ENCODE results near the gene A1BG. TPM values are rescaled to one million over a fixed set of nuclear protein-coding genes. Genes with fewer than 3 reads are reported as not detected.
"Not testable (repeated sequence)": the region's sequence is repeated elsewhere in the genome, so short reads cannot be mapped to it uniquely, and the experiment has no call there.

The A1BG gene
- polyA plus RNA-seq, 1 donor: 2.6 TPM

- DNase-seq: no peak
Measured at GRCh38 chr19:58356766-58357480, 3.6 kb upstream of the A1BG start.

GRCh38 chr19:58355908-58356765, 2.8 kb upstream of the A1BG start:
- peak; percentile 39 for DNase-seq

- DNase-seq: no peak
Measured at GRCh38 chr19:58355215-58355796, 2.0 kb upstream of the A1BG start.

- no peak for DNase-seq
Measured at GRCh38 chr19:58354478-58355030, 1.3 kb upstream of the A1BG start.

GRCh38 chr19:58353717-58354477, 605 bp upstream of the A1BG start:
- no peak for DNase-seq

GRCh38 chr19:58351990-58352755, 1.1 kb downstream of the A1BG start:
- no peak for DNase-seq

- no peak for DNase-seq
Measured at GRCh38 chr19:58351558-58351878, 1.8 kb downstream of the A1BG start.

GRCh38 chr19:58350871-58351557, 2.3 kb downstream of the A1BG start:
- DNase-seq: no peak

- DNase-seq: no peak
Measured at GRCh38 chr19:58350001-58350861, 3.1 kb downstream of the A1BG start.

- no peak for DNase-seq
Measured at GRCh38 chr19:58349590-58349989, 3.7 kb downstream of the A1BG start.

GRCh38 chr19:58348080-58348479, 5.2 kb downstream of the A1BG start:
- not testable (repeated sequence) for DNase-seq

GRCh38 chr19:58346961-58347929, 6.0 kb downstream of the A1BG start:
- DNase-seq: peak; percentile 18

GRCh38 chr19:58345558-58345957, 7.7 kb downstream of the A1BG start:
- no peak for DNase-seq

GRCh38 chr19:58338825-58339558, 14.3 kb downstream of the A1BG start:
- no peak for DNase-seq

GRCh38 chr19:58338336-58338735, 15.0 kb downstream of the A1BG start:
- no peak for DNase-seq

GRCh38 chr19:58336820-58337219, 16.5 kb downstream of the A1BG start:
- DNase-seq: no peak

- DNase-seq: no peak
Measured at GRCh38 chr19:58336216-58336615, 17.1 kb downstream of the A1BG start.

GRCh38 chr19:58335630-58336029, 17.7 kb downstream of the A1BG start:
- DNase-seq: no peak

Data from hindlimb muscle (tissue), 1 donor.